Stimulated activated CD4-positive, alpha-beta T cell treated with anti-CD3 and anti-CD28 coated beads, Interleukin-1b, Interleukin-23, amount 100 ng/mL, for 1 hour (primary cell): Measurements from ENCODE around the gene NCKAP5.

Source experiments
- DNase-seq, 2 donors: peaks; one replicate each; pipeline ENCODE4 v3.0.0-alpha.2; 2020; ENCODE audit warnings: low read depth in 2 of 2

Gene NCKAP5

GRCh38 chr2:132758995-132759394, 809.3 kb downstream of the NCKAP5 start:
- no peak for DNase-seq

DNA sequence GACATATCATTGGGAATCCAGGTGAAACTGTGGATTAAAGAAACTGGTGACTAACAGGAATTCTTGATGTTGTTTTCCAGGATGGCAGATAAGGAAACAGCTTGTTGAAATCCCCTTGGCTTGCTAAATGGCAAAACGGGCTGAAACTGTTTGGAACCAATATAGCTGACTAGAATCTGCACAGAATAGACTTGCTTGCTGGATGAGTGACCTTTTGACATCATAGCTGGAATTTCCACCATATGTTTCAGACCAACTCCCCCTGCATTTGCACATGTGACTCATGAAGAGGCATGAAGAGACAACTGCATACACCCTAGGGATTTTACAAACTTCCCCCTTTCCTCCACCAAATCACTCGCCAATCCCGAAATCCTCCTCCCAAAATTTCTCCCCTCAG, 810.6 kb downstream of the NCKAP5 start:
- no peak for DNase-seq

DNA sequence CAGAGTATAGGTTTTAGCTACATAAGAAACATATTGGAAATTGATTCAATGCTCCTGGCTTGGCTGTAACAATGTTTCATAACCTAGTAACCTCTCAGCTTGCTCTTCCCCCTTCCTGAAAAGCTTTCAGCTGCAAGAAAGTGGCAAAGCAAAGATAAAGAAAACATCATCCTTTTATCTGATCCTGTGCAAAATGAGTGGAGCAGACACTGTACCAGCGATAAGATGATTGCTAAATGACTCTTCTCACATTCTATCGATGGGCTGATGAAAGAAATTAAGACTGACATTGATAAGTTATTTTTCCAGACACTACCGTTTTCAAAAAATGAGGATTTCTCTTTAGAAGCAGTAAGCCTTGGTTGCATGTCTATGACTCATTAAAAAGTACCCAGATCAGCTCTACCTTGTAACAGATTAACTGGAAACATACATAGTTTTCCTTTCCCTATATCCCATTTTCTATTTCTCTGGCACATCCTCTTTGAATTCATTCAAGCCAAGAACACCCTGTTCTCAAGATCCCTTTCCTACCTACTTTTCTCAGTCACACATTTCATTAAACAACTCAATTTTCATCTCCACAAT, 811.2 kb downstream of the NCKAP5 start:
- no peak for DNase-seq

DNA sequence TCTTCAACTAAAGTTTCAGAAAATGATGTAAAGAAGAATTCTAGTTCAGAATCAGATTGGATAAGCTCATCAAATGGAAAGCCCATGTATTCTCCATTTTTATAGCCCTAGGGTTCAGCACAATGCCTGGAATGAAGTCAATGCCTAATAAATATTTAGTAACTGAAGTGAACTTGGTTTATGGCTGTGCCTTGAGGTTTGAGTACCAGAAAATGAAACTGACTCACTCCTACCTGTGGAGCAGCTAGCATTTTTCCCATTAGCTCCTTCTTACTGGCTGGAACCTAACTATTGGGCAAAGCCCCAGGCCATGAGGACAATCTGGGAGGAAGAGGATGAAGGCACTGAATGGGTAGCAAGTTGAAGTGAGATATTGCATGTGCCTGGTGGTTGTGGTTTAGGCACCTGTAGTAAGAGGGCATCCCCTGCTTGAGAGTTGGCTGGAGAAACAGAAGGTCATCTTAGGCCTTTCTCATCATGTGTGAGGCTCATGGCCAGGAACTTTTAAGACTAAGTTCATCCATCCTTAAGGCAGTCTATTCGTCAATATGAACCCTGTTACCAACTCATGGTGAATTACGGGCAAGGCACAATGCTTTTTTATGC, 813.3 kb downstream of the NCKAP5 start:
- DNase-seq: no peak

GRCh38 chr2:132754392-132754791, 813.9 kb downstream of the NCKAP5 start:
- DNase-seq: no peak

DNA sequence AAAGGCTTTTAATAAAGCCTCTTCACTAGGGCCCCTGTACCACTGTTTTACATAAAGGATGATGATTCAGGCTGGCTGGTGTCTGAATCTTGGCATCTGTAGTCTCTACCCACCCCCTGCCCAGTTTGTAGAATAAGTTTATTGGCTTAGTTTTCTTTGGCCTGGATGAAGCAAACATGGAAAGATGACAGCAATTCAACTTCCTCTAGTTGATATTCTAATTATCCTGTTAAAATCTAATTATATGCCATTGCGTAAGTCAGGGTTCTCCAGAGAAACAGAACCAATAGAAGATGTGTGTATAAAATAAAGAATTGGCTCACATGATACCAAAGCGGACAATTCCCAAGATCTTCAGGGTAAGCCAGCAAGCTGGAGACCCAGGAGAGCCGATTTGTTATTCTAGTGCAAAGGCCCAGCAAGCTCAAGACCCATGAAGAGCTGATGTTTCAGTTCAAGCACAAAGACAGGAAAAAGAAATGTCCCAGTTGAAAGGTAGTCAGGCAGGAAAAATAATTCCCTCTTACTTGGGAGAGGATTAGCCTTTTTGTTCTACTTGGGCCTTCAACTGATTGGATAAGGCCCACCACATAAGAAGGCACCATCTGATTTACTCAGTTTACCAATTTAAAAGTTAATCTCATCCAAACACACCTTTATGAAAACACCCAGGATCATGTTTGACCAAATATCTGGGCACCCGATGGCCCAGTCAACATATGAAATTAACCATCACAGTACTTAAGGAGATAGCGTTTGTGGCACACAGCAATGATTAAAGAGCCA, 815.6 kb downstream of the NCKAP5 start:
- DNase-seq: no peak

- DNase-seq: no peak
These were observed 816.4 kb downstream of the NCKAP5 start for GRCh38 chr2:132751836-132752235.

DNA sequence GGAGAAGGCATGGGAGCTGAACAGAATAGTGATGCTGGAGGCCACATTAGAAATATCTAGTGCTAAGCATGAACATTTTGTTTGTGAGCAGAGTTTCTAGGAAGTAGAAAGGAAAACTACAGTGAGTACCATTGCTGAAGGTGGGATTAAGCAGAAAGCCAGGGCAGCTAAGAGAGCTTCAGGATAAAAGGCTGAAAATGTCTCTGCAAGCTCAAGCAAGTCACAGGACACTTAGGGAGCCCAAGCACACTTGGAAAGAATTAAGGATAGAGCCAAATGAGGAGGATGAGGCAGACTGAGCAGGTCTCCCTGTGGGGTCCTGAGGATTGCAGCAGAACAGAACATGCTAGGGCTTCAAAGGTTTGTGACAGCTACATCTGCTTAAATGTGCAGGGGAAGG, 817.7 kb downstream of the NCKAP5 start:
- no peak for DNase-seq

- no peak for DNase-seq
These were observed 821.2 kb downstream of the NCKAP5 start for GRCh38 chr2:132747046-132747445.

GRCh38 chr2:132741754-132742153, 826.5 kb downstream of the NCKAP5 start:
- DNase-seq: no peak

- no peak for DNase-seq
These were observed 828.1 kb downstream of the NCKAP5 start for GRCh38 chr2:132740081-132740720.

- DNase-seq: no peak
These were observed 830.0 kb downstream of the NCKAP5 start for GRCh38 chr2:132738223-132738622.

GRCh38 chr2:132736059-132736458, 832.2 kb downstream of the NCKAP5 start:
- DNase-seq: no peak

DNA sequence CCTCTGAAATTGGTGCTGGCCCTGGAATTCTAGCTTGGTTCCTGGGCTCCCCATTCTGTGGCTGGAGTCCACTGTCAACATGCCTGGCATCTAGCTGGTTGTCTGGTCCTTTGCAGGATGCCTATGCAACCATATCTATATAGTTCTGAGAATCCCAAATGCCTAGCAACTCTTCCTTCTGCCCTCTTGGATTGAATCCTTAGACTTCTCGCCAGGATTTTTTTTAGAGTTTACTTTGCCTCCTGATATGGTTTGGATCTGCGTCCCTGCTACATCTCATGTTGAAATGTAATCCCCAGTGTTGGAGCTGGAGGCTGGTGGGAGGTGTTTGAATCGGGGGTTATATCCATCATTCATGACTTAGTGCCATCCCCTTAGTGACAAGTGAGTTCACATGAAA, 833.3 kb downstream of the NCKAP5 start:
- no peak for DNase-seq

- no peak for DNase-seq
These were observed 835.2 kb downstream of the NCKAP5 start for GRCh38 chr2:132733094-132733493.

DNA sequence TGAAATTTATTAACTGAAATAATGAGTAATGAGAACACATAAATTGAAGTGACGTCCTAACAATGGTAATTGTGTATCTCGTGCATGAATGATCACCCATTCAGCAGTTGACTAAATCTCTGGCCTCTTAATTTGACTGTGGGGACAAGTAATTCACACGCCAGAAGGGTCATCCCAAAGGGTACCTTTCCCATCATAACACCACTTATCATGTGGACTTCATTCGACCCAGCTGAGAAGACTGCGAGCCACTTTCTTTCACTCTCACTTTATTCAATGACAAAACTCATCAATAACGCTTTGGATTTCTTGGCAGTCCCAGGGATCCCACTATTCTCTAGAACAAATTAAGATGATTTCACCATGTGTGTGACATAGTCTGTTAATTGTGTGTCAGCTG, 835.6 kb downstream of the NCKAP5 start:
- no peak for DNase-seq

GRCh38 chr2:132731441-132731840, 836.8 kb downstream of the NCKAP5 start:
- DNase-seq: no peak

- no peak for DNase-seq
These were observed 837.7 kb downstream of the NCKAP5 start for GRCh38 chr2:132730611-132731010.

- DNase-seq: no peak
These were observed 838.7 kb downstream of the NCKAP5 start for GRCh38 chr2:132729522-132729921.

DNA sequence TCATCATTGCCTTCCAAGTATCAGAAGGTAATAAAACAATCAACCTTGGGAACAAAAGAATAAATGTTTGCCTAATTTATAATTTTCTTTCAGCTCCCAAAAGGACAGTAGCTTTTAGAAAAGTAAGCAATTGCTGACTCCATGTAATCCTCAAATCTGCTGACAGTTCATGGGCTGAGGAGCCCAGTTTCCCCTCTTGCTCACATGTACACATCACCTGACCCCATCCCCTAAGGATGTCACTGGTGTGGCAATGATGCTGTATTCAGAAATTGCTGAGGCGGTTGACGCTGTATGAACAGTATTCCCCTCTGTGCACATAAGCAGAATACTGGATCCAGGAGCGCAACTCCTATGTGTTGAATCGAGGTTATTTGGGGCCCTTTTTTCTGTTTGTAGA, 842.1 kb downstream of the NCKAP5 start:
- DNase-seq: no peak

DNA sequence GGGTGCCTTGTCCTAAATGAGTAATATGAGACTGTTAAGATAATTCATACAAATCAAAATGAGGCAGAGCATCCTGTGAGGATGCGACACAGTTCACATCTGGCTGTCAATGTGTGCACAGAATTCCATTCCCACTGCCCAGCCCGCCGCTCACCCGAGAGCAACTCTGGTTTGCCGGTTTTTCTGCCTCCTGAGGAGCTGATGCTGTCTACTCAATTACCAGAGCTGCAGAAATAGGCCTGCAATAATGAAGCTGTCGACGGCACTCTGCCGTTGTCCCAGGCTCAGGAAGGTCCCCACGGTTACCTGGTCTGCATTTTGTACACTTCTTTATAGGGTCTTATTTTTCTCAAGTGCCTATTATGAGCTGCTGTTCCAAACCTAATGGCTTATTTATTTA, 842.5 kb downstream of the NCKAP5 start:
- no peak for DNase-seq

DNA sequence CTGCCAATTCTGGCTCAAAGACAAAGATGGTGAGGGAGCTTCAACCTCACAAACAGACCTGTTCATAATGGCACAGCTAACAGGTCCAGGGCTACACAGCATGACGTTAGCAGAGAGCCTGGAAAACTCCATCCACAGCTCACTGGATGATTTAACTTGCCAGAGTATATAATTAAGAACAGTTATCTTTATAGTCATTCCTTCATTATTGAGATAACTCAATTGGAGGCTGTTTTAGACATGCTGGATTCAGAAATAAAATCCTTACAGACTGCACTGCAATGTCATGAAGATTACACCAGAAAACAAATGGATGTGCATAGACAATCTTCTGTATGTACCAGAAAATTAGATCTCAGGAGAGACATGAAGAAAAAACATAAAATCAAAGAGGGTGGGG, 843.1 kb downstream of the NCKAP5 start:
- DNase-seq: no peak

DNA sequence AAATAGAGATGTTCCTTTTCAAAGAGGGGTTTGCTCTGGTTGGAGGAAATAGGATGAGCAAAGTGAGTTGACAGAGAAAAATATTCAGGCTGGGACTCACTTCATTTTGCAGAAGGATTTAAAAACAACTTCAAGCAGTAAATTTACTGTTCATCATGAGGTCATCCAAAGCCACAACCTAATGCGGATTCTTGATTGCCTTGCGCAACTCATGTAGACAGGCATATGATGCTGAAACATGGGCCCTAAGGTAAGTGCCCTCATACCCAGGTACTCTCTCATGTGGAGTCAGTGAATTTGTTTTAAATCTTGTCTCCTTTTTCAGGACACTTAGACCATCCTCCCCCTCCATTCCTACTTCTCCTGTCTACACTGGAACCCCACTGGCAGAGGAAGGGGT, 846.3 kb downstream of the NCKAP5 start:
- no peak for DNase-seq
